ACC112 (cell line): ENCODE measurements around the gene FZD2.
"Not testable (repeated sequence)": the region's sequence is repeated elsewhere in the genome, so short reads cannot be mapped to it uniquely, and the experiment has no call there.

ENCODE experiments used
- H2AFZ ChIP-seq: fragments of 200-600 bp; sonication (generic); one replicate; pipeline ENCODE4 v1.6.0; 2017; ENCODE audit warnings: antibody characterized with exemption, low read length; ENCODE audit not compliant: unreplicated experiment
- H3K27ac ChIP-seq: fragments of 200-600 bp; sonication (generic); 2 replicates; pipeline ENCODE4 v1.5.1; 2014; ENCODE audit warnings: low read depth, mild to moderate bottlenecking, antibody characterized with exemption, low read length, moderate library complexity
- H3K27me3 ChIP-seq: fragments of 200-600 bp; sonication (generic); 2 replicates; pipeline ENCODE4 v1.6.1; 2014; ENCODE audit warnings: mild to moderate bottlenecking, antibody characterized with exemption, low read length, moderate library complexity, mixed read lengths; ENCODE audit not compliant: insufficient read depth
- H3K36me3 ChIP-seq: fragments of 200-600 bp; sonication (generic); 2 replicates; pipeline ENCODE4 v1.6.1; 2016; ENCODE audit warnings: mild to moderate bottlenecking, antibody characterized with exemption, low read length, moderate library complexity, mixed read lengths; ENCODE audit not compliant: insufficient read depth
- H3K4me1 ChIP-seq: fragments of 200-600 bp; sonication (generic); one replicate; pipeline ENCODE4 v1.6.1; 2016; ENCODE audit warnings: low read length, mixed read lengths; ENCODE audit not compliant: insufficient read depth, unreplicated experiment, control insufficient read depth
- H3K4me3 ChIP-seq: fragments of 200-600 bp; sonication (generic); 2 replicates; pipeline ENCODE4 v1.5.1; 2014; ENCODE audit warnings: mild to moderate bottlenecking, low read depth, low read length
- H3K79me2 ChIP-seq: fragments of 200-600 bp; sonication (generic); one replicate; pipeline ENCODE4 v1.6.0; 2016; ENCODE audit warnings: low read length; ENCODE audit not compliant: control insufficient read depth, unreplicated experiment, insufficient read depth

The FZD2 gene

GRCh38 chr17:44556832-44557606, at the start of gene FZD2:
Gene FZD2, plus strand, starts transcription at chr17:44557484. Its CDS starts 205 bp downstream, at chr17:44557689.
- Histone ChIP-seq H3K4me1 (peaks cover 17% of the 10 kb centered on the region), H3K27ac (peak within 1 kb of the TSS; percentile 75), H3K27me3 (no peaks in the 10 kb centered on the region), H3K4me3 (peak within 1 kb of the TSS; percentile 78), H2AFZ (peak within 1 kb of the TSS; percentile 94), H3K36me3 (peaks cover 6% of the 10 kb centered on the region; the same call in 1 of the 2 replicates), H3K79me2 (peaks cover 21% of the 10 kb centered on the region)

- H3K79me2 ChIP-seq, H3K4me1 ChIP-seq, H3K4me3 ChIP-seq, H3K36me3 ChIP-seq, H3K27me3 ChIP-seq, H3K27ac ChIP-seq: not testable (repeated sequence)
- H2AFZ ChIP-seq: peak overlapping the region; percentile 60
These were observed 45.8 kb upstream of the FZD2 start for GRCh38 chr17:44511241-44512134.

DNA sequence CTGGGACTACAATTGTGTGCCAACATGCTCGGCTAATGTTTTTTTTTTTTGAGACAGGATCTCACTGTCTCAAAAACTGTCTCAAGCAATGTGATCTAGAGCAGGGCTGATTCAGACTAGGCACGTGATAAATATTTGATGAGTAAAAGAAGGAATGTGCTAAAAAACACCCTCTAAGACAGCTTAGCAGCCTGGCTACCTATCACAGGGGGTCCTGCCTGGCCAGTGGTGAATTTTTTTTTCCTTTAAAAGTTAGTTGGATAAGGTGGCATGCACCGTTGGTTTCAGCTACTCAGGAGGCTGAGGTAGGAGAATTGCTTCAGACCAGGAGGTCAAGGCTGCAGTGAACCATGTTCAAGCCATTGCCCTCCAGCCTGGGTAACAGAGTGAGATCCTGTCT, 39.3 kb upstream of the FZD2 start:
- Histone ChIP-seq H3K4me3 (no peak overlapping the region), H3K79me2 (no peaks in the 10 kb centered on the region), H2AFZ (peak overlapping the region; percentile 89), H3K27ac (no peak overlapping the region), H3K36me3 (no peaks in the 10 kb centered on the region), H3K27me3 (no peaks in the 10 kb centered on the region), H3K4me1 (peaks cover 9% of the 10 kb centered on the region)

GRCh38 chr17:44522883-44523671, 34.2 kb upstream of the FZD2 start:
- Histone ChIP-seq H3K4me3 (no peak overlapping the region), H3K27me3 (no peaks in the 10 kb centered on the region), H2AFZ (peak overlapping the region; percentile 90), H3K27ac (no peak overlapping the region), H3K4me1 (peaks cover 2% of the 10 kb centered on the region), H3K36me3 (no peaks in the 10 kb centered on the region), H3K79me2 (no peaks in the 10 kb centered on the region)

GRCh38 chr17:44523672-44523972, 33.7 kb upstream of the FZD2 start:
- Histone ChIP-seq H2AFZ (peak overlapping the region; percentile 90), H3K4me3 (no peak overlapping the region), H3K79me2 (no peaks in the 10 kb centered on the region), H3K27me3 (no peaks in the 10 kb centered on the region), H3K27ac (no peak overlapping the region), H3K36me3 (no peaks in the 10 kb centered on the region), H3K4me1 (no peaks in the 10 kb centered on the region)

DNA sequence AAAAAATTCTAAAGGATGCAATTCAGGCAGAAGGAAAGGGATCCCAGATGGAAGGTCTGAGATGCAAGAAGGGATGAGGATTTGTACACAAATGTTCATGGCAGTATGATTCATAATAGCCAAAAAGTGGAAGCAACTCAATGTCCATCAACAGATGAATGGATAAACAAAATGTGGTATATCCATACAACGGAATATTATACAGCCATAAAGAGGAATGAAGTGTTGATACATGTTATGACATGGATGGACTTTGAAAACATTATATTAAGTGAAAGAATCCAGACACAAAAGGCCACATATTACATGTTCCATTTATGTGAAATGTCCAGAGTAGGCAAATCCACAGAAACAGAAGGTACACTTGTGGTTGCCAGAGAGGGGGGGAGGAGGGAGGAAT, 30.2 kb upstream of the FZD2 start:
- no peak overlapping the region for H3K27ac ChIP-seq
- no peak overlapping the region for H2AFZ ChIP-seq
- no peak overlapping the region for H3K4me3 ChIP-seq
- H3K36me3 ChIP-seq: no peaks in the 10 kb centered on the region
- H3K79me2 ChIP-seq: no peaks in the 10 kb centered on the region
- no peaks in the 10 kb centered on the region for H3K27me3 ChIP-seq
- no peaks in the 10 kb centered on the region for H3K4me1 ChIP-seq

- no peaks in the 10 kb centered on the region for H3K36me3 ChIP-seq
- H3K4me3 ChIP-seq: no peak overlapping the region
- no peaks in the 10 kb centered on the region for H3K79me2 ChIP-seq
- H2AFZ ChIP-seq: no peak overlapping the region
- H3K27ac ChIP-seq: no peak overlapping the region
- H3K27me3 ChIP-seq: no peaks in the 10 kb centered on the region
- no peaks in the 10 kb centered on the region for H3K4me1 ChIP-seq
These were observed 29.3 kb upstream of the FZD2 start for GRCh38 chr17:44527954-44528353.

DNA sequence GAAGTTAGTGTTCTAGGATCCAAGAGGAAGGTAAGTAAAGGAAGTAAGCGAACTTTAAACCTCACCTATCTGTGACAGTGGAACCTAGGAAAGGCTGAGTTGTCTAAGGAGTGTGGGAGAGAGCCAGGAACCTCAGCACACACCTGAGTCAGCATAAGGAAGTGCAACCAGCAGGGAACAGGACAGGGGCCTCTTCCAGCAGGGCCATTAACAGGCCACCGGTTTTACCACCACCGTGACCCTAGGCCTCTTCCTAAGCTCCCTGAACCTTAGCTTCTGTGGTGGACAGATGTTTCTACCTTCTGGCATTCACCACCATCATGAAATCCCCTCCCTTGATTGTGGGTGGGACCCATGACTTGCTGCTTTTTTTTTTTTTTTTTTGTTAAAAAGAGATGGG, 27.4 kb upstream of the FZD2 start:
- H3K4me3 ChIP-seq: no peak overlapping the region
- no peak overlapping the region for H2AFZ ChIP-seq
- peaks cover 6% of the 10 kb centered on the region for H3K4me1 ChIP-seq
- H3K27me3 ChIP-seq: no peaks in the 10 kb centered on the region
- H3K79me2 ChIP-seq: no peaks in the 10 kb centered on the region
- no peaks in the 10 kb centered on the region for H3K36me3 ChIP-seq
- no peak overlapping the region for H3K27ac ChIP-seq

DNA sequence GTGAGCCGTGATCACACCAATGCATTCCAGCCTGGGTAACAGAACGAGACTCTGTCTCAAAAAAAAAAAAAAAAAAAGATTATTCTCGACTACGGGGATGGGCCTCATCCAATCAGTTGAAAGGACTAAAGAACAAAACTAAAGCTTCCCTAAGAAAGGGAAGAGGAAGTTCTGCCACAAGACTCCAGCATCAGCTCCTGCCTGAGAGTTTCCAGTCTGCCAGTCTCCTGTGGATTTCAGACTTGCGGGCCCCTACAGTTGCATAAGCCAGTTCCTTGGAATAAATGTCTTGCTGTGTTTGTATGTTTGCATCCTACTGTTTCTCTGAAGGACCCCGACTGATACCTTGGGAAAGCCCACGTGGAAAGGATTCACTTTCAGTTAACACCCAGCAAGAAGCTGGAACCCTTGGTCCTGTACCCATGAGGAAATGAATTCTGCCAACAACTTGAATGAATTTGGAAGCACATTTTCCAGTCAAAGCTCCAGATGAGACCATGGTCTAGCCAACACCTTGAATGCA, 26.3 kb upstream of the FZD2 start:
- Histone ChIP-seq H2AFZ (no peak overlapping the region), H3K4me3 (no peak overlapping the region), H3K27ac (no peak overlapping the region), H3K36me3 (no peaks in the 10 kb centered on the region), H3K79me2 (no peaks in the 10 kb centered on the region), H3K27me3 (no peaks in the 10 kb centered on the region), H3K4me1 (peaks cover 6% of the 10 kb centered on the region)

GRCh38 chr17:44533533-44534246, 23.6 kb upstream of the FZD2 start:
- Histone ChIP-seq H2AFZ (peak overlapping the region; percentile 76), H3K4me3 (peak overlapping the region; percentile 46), H3K36me3 (no peaks in the 10 kb centered on the region), H3K79me2 (no peaks in the 10 kb centered on the region), H3K27me3 (no peaks in the 10 kb centered on the region), H3K27ac (no peak overlapping the region), H3K4me1 (peaks cover 15% of the 10 kb centered on the region)
